H1 (cell line): ENCODE results near the gene CCSER2. TPM values are rescaled to one million over a fixed set of nuclear protein-coding genes. Genes with fewer than 3 reads are reported as not detected.

Experiments used
- CBX5 ChIP-seq: fragments of 300-800, 300-1000 bp; sonication (generic); IDR thresholded peaks from 2 replicates; pipeline ENCODE4 v1.7.1; 2016; ENCODE audit warnings: antibody characterized with exemption, low read length, low read depth
- TEAD4 ChIP-seq: IDR thresholded peaks from 2 replicates; pipeline ENCODE4 v1.6.1; 2012; ENCODE audit warnings: low read depth, low read length, inconsistent platforms, mixed read lengths
- polyA plus RNA-seq, 7 experiments: library from polyadenylated mRNA; depleted of rRNA in 3 of 7; stranded (reverse) in 5 of 7; unstranded in 2 of 7; fragments of >200 nt in 5 of 7; fragments of 200-250 nt in 2 of 7; gene quantifications; 1 replicate in 5 of 7; 2 replicates in 1 of 7; 4 replicates in 1 of 7; pipeline versions ENCODE4 v1.2.1 to v1.2.3, GENCODE V29; 2011 to 2013; ENCODE audit warnings: missing spikeins in 2 of 7, mixed read lengths in 2 of 7
- total RNA-seq: library from RNA; stranded (reverse); fragmentation: NEBNext Ultra II Directional; extraction: Animal tissue kit (Norgen Biotek cat#: 25700); gene quantifications from 2 replicates; pipeline ENCODE4 v1.2.1, GENCODE V29; 2021

The CCSER2 gene
- total and polyA plus RNA-seq, 2 of the 8 experiments (the other 6 are each of a cell fraction or from before 2014, with no cell fraction given), result 6.9 to 30.5 TPM

DNA sequence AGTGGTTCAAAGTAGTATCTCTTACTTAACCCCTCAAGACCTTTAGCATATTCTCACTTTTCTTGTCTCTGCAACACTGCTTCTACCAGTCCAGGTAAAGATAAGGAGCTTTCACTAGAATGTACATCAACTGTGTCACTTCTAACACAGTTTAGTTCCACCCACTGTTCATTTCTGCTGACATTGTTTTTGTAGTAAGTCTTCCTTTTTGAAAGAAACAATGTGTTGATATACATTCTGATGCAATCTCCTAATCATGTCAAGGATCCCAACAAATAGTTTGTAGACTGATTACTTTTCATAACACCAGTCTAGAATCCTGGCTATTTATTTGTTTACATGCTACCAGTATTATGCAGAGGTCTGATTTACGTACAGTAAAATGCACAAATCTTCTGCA lies 47.5 kb downstream of the CCSER2 start (continued):
- TF ChIP-seq TEAD4 (no peak), CBX5 (no peak)
